Bronchial epithelial cell (primary cell): Measurements from ENCODE around the gene SARDH. TPM values are rescaled to one million over a fixed set of nuclear protein-coding genes. Genes with fewer than 3 reads are reported as not detected.

Experiments
- DNase-seq: peaks from one replicate; pipeline ENCODE4 v3.0.0-alpha.2; 2010; ENCODE audit warnings: low read depth
- FAIRE-seq: peaks from 2 replicates; lab custom pipeline; 2011; peaks lifted over from hg19 to GRCh38; lab: Jason Lieb, UNC
- H3K27me3 ChIP-seq: 2 replicates; pipeline ENCODE4 v1.5.1; 2011; ENCODE audit warnings: low read length; ENCODE audit not compliant: control insufficient read depth, insufficient read depth
- H3K36me3 ChIP-seq: 2 replicates; pipeline ENCODE4 v1.5.1; 2011; ENCODE audit warnings: low read length; ENCODE audit not compliant: control insufficient read depth, insufficient read depth
- H3K4me3 ChIP-seq: 2 replicates; pipeline ENCODE4 v1.5.1; 2011; ENCODE audit warnings: mild to moderate bottlenecking, low read depth, low read length, control low read depth
- total RNA-seq: library from RNA; depleted of rRNA; stranded (reverse); fragments of >200 nt; gene quantifications from 2 replicates; pipeline ENCODE4 v1.2.1, GENCODE V29; 2014
- TF ChIP-seq, protein P1 (sequence below): IDR thresholded peaks from 2 replicates; pipeline ENCODE4 v1.5.1; 2011; ENCODE audit warnings: mild to moderate bottlenecking, moderate library complexity, low read length, control low read depth, inconsistent platforms; ENCODE audit not compliant: insufficient read depth, severe bottlenecking

Gene SARDH
- total RNA-seq, 1 donor from 2014 or later: under 0.01 TPM

DNA sequence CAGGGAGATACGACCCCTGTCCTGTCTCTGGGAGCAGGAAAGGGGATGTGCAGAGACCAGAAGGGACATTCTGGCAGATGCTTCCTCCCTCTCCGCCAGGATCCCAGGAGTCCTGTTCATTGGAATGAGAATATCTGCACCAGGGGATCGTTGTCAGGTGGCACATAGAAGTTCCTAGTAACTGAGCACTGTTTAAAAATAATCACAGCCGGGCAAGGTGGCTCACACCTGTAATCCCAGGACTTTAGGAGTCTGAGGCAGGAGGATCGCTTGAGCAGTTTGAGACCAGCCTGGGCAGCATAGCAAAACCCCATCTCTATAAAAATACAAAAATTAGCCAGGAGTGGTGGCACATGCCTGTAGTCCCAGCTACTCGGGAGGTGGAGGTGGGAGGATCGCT is 12.3 kb downstream of the SARDH start:
- Histone ChIP-seq H3K27me3 (no peaks in the 10 kb centered on the region), H3K36me3 (no peaks in the 10 kb centered on the region), H3K4me3 (no peak overlapping the region)
- FAIRE-seq (no peak), DNase-seq (no peak)
- TF ChIP-seq, protein P1, sequence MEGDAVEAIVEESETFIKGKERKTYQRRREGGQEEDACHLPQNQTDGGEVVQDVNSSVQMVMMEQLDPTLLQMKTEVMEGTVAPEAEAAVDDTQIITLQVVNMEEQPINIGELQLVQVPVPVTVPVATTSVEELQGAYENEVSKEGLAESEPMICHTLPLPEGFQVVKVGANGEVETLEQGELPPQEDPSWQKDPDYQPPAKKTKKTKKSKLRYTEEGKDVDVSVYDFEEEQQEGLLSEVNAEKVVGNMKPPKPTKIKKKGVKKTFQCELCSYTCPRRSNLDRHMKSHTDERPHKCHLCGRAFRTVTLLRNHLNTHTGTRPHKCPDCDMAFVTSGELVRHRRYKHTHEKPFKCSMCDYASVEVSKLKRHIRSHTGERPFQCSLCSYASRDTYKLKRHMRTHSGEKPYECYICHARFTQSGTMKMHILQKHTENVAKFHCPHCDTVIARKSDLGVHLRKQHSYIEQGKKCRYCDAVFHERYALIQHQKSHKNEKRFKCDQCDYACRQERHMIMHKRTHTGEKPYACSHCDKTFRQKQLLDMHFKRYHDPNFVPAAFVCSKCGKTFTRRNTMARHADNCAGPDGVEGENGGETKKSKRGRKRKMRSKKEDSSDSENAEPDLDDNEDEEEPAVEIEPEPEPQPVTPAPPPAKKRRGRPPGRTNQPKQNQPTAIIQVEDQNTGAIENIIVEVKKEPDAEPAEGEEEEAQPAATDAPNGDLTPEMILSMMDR: no peak

DNA sequence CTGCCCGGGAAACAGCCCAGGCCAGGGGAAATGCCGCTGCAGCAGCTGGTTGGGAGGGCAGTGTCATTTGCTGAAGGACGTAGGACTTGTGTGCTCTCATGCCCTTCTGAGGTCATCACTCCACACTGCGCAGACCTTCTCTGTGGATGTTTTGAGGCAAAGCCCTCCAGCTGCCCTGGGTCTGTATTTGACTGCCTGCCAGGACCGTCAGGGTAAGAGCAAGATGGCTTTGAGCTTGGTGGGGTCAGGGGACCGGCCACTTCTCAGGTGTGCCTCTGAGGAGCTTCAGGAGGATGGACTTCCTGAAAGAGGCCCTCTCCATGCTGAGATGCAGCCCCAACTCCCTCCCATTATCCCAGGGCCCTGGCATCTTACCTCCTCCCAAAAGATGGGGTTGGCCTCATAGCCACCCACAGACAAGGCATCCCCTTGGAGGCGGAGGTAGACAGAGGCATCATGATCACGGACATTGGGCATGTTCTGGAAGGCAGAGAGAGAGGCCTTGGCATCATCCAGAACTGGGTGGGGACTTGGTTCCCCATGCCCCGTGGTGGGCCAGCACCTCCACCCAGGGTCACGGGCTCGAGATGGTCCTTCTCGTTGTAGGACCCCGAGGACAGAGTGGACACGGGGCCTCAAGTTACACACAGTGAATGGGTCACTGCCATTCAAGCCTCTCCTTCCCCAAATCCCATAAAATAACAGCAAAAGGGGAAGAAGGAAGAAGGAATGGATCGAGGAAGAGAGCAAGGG is 19.4 kb downstream of the SARDH start:
- Histone ChIP-seq H3K36me3 (no peaks in the 10 kb centered on the region), H3K27me3 (no peaks in the 10 kb centered on the region), H3K4me3 (no peak overlapping the region)
- FAIRE-seq: no peak
- no peak for DNase-seq
- TF ChIP-seq, protein P1: no peak

DNA sequence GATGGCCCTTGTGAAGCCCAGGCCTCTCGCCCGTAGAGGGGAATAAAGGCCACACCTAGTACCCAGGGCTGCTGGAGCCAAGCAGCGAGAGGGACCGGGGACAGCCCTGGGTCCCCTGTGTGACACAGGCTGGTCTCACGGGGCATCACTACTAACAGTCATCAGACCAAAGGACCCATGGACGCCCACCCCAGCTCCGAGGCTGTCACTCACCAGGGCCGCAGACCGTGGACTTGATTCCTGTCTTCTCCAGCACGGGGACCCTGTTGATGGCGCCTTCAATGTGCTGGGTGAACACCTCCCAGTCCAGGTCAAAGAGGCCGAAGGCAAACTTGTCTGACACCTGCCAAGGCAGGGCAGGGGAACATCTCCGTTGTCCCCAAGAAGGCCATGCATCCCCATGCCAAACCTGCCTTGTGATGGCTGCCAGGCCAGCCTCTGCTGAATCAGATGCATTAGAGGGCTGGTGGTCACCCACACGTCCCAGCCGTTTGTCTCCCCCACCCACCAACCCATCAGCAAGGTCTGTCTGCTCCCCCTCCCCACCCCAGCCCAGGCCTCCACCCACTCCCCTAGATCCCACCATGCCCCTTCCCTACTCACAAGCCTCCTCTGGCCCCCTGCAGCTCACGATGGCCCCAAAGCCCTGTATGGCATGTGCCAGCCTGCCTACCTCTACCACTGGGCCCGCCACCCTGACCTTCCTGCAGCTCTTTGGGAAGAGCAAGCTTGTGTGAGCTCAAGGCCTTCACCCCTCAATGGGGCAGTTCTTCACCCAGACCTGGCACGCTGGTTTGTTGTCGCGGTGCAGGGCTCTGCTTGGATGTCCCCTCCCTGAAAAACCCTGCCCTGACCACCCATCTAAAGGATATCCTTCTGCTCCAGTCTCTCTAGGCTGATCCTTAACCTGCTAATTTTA is 20.8 kb downstream of the SARDH start:
- no peaks in the 10 kb centered on the region for H3K27me3 ChIP-seq
- no peak for FAIRE-seq
- TF ChIP-seq, protein P1: no peak
- no peak overlapping the region for H3K4me3 ChIP-seq
- DNase-seq: no peak
- H3K36me3 ChIP-seq: no peaks in the 10 kb centered on the region

DNA sequence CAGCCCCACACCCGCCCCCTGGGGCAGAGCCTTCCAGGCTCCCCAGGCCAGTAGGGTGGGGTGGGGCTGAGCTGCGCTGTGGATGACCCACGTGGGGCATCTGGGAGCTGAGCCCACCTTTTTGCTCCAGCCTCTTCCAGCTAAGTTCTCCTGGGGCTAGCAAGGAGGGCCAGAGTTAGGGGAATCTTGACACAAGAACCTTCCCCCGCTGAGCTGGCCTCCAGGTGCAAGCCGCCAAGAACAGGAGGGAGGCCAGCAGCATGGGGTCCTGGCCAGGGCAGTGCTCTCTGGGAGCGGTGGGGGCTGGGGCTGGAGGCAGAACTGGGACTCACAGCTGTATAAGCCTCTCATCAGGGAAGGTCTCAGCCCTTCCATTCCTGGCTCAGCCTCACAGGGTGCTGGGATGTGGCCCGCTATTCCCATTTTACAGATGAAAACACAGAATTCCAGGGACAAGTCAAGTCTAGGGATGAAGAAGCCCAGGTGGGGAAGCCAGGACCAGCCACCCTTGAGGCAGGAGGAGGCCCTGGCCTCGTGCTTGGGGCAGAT is 21.5 kb downstream of the SARDH start:
- FAIRE-seq: no peak
- Histone ChIP-seq H3K36me3 (no peaks in the 10 kb centered on the region), H3K27me3 (no peaks in the 10 kb centered on the region), H3K4me3 (no peak overlapping the region)
- TF ChIP-seq, protein P1: no peak
- no peak for DNase-seq

DNA sequence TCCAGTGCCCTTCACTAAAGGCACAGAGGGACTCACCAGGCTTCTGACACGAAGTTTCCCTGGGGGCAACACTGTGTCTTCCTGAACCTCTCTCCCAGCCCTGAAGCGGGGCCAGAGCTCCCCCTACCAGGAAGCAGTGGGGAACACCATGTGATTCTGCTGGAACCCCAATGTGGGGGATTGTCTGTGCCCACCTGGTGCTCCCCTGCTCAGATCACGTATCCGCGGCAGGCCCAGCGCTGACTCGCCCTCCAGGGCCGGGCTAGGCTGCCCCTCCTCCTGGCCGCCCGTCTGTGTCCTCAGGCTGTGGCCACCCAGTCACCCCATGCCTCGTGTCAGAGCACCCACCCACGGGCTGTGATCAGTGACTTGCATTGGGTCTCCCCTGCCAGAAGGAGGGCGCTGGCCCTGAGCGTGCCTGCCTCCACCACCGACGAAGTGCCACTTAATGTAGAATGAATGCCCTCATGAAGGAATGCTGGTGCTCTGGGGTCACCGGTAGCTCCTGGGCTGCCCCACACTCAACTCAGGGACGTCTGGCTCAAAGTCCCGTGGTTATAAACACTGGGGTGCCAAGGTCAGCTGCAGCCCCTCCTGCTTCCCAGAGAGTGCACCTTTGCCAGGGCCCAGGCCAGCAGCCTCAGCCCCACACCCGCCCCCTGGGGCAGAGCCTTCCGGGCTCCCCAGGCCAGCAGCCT is 22.1 kb downstream of the SARDH start:
- no peaks in the 10 kb centered on the region for H3K36me3 ChIP-seq
- H3K27me3 ChIP-seq: no peaks in the 10 kb centered on the region
- FAIRE-seq (no peak), DNase-seq (no peak)
- no peak overlapping the region for H3K4me3 ChIP-seq
- TF ChIP-seq, protein P1: no peak
